GM19463 (cell line): ENCODE data around the gene BDP1.
"Not testable (repeated sequence)": the region's sequence is repeated elsewhere in the genome, so short reads cannot be mapped to it uniquely, and the experiment has no call there.

Experiments
- ATAC-seq: cut with Tn5 transposase; IDR thresholded peaks from one replicate; pipeline ENCODE4 v1.9.1; 2021; ENCODE audit warnings: mild to moderate bottlenecking, moderate library complexity; ENCODE audit not compliant: unreplicated experiment

Gene BDP1

DNA sequence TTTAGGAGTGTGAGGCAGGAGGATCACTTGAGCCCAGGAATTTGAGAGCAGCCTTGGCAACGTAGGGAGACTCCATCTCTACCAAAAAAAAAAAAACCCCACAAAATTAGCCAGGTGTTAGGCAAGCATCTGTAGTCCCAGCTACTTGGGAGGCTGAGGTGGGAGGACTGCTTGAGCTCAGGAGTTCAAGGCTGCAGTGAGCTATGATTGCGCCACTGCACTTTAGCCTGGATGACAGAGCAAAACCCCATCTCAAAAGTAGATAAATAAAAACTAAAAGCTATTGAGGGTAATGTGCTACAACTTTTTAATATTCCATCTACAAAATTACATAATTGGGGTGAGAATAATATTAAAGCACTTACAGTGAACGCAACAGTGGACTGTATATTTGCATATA lies 5.9 kb downstream of the BDP1 start:
- no peak for ATAC-seq

DNA sequence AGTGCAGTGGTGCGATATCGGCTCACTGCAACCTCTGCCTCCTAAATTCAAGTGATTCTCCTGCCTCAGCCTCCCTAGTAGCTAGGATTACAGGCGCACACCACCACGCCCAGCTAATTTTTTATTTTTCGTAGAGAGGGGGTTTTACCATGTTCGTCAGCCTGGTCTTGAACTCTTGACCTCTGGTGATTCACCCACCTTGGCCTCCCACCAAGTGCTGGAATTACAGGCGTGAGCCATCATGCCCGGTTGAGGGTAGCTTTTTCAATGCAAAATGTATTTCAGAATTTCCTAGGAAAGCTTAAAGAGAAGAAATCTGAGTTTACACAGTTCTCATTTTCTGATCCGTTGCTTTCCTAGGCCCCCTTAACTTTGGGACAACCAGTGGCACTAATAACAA lies 15.7 kb downstream of the BDP1 start:
- ATAC-seq = no peak

DNA sequence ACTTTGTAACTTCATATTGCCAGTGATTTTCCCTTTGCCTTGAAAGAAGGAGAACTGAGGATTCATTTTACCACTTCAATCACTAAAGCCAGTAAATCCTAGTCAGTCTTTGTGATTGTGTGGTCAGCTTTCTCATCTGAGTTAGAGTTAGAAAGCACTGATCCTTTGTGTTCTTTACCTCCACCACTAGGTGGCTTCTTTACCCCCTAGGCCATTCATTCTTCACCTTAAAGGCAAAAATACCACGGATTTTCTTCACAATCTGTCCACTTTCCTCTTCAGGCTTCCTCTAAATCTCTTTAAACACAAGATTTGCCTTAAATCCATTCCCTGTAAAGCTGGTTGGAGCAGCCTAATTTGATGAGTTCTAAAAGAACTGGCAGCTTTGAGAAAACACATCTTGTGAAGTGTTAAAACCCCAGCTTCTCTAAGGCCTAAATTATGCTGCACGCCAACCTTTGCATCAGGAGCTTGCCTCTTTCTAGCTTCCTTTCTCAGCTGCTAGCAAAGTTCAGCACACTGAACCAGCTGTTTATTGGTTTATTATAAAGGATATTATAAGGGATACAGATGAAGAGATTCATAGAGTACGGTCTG lies 20.4 kb downstream of the BDP1 start:
- ATAC-seq = no peak

DNA sequence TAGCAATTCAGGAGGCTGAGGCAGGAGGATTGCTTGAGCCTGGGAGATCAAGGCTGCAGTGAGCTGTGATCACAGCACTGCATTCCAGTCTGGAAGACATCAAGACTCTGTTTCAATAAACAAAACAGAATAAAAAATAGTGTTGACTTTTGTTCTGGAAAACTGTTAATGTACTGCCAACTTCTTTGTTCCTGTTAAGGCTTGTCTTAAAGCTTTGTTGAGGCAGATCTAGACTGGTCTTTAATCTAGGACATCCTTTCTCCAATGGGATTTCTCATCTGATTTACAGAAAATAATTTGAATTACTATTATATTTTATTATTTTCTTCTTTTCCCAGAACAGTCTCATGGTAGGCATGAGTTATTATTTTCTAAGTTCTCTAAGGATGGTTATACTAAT lies 26.0 kb downstream of the BDP1 start:
- no peak for ATAC-seq

DNA sequence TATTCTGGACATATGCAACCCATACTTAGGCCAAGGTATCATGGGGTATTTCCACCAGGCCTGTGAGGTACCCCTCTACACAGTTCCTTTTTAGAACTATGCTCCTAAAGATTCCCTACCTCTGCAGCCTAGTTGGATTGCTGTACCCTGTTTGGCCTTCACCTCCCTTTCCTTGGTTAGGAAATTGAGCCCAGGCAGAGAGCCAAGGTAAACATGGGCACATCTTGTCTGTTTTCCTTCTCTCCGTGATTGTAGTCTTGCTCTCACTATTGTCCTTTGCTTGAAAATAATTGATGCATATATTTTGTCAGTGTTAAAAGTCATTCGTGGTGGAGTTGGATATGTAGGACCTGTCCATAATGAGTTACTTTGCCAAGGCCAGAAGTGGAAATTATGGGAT lies 26.7 kb downstream of the BDP1 start:
- ATAC-seq = no peak

DNA sequence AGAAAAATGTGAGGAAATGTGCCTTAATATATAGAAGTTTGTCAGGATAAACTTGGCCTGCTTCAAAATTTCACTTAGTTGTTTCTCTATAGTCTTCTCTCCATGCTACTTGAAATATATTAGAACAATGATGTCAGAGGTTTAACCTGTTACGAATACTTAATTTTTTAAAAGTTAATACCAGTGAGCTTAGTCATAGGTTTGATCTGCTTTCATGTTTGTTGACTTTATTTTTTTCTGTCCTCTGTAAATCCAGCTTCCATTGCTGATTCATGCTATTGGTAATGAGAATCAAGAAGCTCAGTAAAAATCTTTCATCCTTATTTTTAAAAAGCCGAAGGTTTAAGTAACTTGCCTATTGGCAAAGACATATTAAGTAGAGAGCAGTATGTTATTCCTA lies 27.9 kb downstream of the BDP1 start:
- no peak for ATAC-seq

DNA sequence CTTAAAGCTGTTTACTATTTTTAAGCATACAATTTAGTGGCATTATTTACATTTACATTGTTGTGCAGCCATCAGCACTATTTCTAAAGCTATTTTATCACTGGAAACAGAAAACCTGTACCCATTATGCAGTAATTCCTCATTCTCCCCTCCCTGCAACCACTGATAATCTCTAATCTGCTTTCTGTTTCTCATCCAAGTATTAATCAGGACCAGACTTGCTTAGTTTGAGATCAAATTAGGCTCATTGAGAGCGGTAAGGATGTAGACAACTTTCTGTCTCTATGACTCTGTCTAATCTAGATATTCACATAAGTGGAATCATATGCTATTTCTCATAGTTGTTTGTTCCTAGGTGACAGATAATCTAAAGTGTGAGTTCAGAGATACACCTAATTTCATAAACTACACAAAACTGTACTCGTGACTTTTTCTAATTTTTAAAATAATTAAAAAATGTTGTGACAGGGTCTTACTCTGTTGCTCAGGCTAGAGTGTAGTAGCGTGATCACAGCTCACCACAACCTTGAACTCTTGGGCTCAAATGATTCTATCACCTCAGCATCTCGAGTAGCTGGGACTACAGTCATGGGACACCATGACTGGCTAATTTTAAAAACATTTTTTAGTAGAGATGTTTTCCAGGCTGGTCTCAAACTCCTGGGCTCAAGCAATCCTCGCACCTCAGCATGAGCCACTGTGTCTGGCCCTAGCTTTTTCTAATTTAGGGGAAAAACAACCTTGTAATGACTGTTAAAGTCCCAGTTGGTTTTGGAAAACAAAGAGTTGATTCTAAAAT lies 37.6 kb downstream of the BDP1 start:
- ATAC-seq = no peak

DNA sequence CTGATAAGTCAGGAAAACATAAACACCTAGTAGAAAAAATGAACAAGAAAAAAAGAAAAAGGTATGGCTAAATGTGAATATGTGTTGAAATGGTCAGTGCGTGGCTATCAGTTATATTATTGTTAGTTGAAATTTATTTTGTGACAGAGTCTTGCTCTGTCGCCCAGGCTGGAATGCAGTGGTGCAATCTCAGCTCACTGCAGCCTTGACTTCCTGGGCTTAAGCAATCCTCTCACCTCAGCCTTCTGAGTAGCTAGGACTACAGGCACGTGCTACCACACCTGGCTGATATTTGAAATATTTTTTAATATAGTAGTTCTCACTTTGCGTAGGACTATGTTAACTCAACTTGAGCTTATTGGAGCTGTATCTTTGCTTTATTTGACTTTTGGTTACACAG lies 38.8 kb downstream of the BDP1 start:
- not testable (repeated sequence) for ATAC-seq

DNA sequence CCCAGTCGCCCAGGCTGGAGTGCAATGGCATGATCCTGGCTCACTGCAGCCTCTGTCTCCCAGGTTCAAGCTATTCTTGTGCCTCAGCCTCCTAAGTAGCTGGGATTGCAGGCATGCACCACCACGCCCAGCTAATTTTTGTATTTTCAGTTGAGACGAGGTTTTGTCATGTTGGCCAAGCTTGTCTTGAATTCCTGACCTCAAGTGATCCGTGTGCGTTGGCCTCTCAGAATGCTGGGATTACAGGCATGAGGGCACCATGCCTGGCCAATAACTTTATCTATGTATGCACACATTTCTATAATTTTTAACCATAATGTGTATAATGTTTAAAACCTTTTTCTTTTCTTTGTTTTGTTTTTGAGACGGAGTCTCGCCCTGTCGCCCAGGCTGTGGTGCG lies 43.3 kb downstream of the BDP1 start:
- not testable (repeated sequence) for ATAC-seq

DNA sequence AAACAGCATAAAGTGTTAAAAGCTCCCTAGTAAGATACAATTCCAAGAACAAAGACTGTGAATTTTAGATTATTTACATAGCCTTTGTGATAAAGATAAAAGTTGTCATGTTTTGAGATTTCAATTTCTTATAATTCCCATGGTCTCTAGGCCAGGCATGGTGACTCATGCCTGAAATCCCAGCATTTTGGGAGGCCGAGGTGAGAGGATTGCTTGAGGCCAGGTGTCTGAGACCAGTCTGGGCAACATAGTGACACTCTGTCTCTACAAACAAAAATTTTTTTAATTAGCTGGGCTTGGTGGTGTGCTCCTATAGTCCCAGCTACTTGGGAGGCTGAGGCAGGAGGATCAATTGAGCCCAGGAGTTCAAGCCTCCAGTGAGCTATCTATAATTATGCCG lies 48.1 kb downstream of the BDP1 start:
- ATAC-seq = no peak

DNA sequence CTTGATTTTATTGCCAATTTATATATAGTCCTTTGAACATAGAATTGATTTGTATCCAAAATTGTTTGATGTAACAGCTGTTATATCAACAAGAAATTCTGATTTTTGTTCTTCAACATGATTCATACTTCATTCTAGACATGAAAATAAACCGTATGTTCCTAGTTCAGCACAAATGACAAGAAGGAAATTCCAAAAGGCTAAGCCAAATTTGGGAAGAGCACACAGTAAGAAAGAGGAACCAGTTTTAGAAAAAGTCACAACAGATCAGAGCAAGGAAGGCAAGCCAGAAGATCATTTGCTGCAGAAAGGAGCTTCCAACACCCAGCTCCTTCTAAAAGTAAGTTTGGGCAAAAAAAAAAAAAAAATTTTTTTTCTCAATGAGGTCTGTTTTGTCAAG lies 66.7 kb downstream of the BDP1 start:
- no peak for ATAC-seq

DNA sequence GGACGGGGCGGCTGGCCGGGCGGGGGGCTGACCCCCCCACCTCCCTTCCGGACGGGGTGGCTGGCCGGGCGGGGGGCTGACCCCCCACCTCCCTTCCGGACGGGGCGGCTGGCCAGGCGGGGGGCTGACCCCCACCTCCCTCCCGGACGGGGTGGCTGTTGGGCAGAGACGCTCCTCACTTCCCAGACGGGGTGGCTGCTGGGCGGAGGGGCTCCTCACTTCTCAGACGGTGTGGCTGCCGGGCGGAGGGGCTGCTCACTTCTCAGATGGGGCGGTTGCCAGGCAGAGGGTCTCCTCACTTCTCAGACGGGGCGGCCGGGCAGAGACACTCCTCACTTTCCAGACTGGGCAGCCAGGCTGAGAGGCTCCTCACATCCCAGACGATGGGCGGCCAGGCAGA lies 70.2 kb downstream of the BDP1 start:
- ATAC-seq = not testable (repeated sequence)

DNA sequence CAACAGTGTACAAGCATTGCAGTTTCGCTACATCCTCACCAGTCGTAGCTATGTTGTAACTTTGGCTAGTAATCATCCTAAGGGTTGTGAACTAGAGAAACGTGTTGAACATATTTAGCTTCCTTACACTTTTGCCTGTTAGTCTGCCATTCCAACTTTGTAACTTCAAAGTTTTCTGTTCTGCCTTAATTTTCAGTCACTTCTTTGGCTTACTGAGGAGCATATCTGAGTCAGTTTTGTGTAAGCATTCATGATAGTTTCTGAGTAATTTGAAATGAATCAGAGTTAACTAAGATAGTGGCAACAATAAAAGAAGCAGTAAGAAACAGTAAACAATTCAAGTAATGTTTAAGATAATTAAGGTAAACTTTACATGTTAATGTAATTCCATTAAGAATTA lies 72.8 kb downstream of the BDP1 start:
- no peak for ATAC-seq

DNA sequence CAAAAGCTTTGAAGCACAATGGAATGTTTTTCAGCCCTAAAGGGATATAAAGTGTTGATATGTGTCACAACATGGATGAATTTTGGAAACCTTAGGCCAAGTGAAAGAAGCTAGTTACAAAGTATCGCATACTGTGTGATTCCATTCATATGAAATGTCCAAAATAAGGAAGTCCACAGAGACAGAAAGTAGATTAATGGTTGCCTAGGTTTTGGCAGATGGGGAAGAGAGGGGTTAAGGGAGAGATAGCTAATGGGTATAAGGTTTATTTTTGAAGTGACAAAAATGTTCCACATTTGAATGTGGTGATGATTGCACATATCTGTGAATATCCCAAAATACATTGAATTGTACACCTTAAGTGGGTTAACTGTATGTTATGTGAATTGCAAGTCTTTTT lies 74.2 kb downstream of the BDP1 start:
- no peak for ATAC-seq

DNA sequence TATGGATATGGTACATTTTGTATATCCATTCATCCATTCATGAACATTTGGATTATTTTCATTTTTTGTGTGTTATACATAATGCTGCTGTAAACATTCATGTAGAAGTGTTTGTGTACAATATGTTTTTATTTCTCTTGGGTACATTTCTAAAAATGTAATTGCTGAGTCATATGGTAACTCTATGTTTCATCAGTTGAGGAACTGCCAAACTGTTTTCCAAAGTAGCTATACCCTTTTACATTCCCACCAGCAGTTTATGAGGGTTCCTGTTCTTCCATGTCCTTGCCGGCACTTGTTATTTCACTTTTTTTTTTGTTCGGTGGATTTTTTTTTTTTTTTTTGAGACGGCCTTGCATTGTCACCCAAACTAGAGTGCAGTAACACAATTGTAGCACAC lies 77.7 kb downstream of the BDP1 start:
- no peak for ATAC-seq

DNA sequence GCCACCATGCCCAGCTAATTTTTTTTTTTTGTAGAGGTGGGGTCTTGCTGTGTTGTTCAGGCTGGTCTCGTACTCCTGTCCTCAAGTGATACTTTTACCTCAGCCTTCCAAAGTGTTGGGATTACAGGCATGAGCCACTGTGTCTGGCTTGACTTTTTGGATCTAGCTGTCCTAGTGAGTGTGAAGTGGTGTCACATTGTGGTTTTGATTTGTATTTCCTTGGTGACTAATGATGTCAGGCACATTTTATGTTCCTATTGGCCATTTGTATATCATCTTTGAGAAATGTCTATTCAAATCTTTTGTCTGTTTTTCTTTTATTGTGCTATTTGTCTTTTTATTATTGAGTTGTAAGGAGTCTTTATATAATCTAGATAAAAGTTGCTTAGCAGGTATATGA lies 78.2 kb downstream of the BDP1 start:
- no peak for ATAC-seq

DNA sequence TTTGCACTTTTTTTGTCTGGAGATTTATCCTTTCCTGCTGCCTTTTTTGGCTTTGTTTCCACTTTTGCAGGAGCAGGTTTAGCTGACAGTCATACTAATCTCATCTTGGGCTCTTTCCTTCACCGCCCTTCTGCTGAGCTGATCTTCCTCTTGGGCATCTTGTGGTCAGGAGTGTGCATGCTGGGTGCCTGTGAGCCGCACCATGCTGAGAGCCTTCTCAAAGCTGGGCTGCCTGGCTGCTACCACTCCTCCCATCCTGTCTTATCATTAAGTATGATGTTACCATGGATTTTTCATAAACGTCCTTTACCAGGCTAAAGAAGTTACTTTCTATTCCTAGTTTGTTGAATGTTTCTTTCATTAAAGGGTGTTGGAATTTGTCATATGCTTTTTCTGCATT lies 82.2 kb downstream of the BDP1 start:
- ATAC-seq = no peak

DNA sequence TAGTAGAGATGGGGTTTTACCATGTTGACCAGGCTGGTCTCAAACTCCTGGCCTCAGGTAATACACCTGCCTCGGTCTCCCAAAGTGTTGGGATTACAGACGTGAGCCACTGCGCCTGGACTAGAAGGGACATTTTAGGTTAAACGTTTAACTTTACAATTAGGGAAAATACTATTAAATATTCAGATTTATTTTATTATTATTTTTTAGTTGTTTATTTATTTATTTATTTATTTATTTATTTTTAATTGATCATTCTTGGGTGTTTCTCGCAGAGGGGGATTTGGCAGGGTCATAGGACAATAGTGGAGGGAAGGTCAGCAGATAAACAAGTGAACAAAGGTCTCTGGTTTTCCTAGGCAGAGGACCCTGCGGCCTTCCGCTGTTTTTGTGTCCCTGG lies 95.4 kb downstream of the BDP1 start:
- not testable (repeated sequence) for ATAC-seq

DNA sequence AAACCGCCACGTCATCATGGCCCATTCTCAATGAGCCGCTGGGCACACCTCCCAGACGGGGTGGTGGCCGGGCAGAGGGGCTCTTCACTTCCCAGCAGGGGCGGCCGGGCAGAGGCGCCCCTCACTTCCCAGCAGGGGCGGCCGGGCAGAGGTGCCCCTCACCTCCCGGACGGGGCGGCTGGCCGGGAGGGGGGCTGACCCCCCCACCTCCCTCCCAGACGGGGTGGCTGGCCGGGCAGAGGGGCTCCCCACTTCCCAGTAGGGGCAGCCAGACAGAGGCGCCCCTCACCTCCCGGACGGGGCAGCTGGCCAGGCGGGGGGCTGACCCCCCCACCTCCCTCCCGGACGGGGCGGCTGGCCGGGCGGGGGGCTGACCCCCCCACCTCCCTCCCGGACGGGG lies 96.1 kb downstream of the BDP1 start:
- ATAC-seq = not testable (repeated sequence)

DNA sequence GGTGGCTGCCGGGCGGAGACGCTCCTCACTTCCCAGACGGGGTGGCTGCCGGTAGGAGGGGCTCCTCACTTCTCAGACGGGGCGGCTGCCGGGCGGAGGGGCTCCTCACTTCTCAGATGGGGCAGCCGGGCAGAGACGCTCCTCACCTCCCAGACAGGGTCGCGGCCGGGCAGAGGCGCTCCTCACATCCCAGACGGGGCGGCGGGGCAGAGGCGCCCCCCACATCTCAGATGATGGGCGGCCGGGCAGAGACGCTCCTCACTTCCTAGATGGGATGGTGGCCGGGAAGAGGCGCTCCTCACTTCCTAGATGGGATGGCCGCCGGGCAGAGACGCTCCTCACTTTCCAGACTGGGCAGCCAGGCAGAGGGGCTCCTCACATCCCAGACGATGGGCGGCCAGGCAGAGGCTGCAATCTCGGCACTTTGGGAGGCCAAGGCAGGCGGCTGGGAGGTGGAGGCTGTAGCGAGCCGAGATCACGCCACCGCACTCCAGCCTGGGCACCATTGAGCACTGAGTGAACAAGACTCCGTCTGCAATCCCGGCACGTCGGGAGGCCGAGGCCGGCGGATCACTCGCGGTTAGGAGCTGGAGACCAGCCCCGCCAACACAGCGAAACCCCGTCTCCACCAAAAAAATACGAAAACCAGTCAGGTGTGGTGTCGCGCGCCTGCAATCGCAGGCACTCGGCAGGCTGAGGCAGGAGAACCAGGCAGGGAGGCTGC lies 96.7 kb downstream of the BDP1 start:
- not testable (repeated sequence) for ATAC-seq

DNA sequence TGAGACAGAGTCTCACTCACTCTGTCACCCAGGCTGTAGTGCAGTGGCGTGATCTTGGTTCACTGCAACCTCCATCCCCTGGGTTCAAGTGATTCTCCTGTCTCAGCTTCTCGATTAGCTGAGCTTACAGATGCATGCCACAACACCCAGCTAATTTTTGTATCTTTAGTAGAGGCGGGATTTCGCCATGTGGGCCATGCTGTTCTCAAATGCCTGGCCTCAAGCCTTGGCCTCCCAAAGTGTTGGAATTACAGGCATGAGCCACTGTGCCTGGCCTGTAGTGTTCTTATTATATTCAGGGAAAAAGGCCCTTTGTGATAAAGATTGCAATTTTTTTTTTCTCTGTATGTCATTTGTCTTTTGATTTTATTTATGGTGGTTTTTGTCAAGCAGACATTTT lies 107.7 kb downstream of the BDP1 start:
- no peak for ATAC-seq

DNA sequence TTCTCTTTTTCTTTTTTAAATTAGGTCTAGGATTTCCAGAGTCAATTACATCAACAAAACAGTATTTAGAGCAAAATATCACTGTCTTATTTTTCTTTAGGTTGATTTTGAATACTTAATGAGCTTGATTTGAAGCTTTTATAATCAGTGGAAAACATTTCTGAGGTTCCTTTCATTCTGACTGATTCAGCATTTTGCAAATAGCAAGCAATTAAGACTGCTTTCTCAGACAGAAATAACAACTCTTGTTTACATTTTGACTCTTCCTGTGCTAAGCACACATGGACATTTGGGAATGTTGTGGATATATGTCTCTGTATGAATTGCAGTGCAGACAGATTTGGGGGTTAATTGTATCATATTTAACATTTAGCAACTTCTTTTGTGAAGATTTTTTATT lies 109.4 kb downstream of the BDP1 start:
- ATAC-seq = no peak
